ENCODE measurements around the gene MICALL1.

- no peak for TF ChIP-seq ZNF699 (CRISPR knock-in tag; IDR thresholded peaks at IDR 0.05; ENCODE audit: insufficient replicate concordance)
- no peak for TF ChIP-seq YY1 (IDR thresholded peaks at IDR 0.05; ENCODE audit: borderline replicate concordance in 1 of 3, control insufficient read depth in 1 of 3, extremely low read depth in 1 of 3, insufficient read depth in 3 of 3, insufficient read length in 1 of 3, insufficient replicate concordance in 2 of 3, low read depth in 1 of 3, low read length in 2 of 3)
- no peak for TF ChIP-seq ZNF324 (CRISPR knock-in tag; IDR thresholded peaks at IDR 0.05)
- TF ChIP-seq ZMIZ1 (IDR thresholded peaks at IDR 0.05; ENCODE audit: low read depth in 2 of 2, low read length in 2 of 2): no peak
- no peak for TF ChIP-seq ZNF217 (CRISPR knock-in tag; IDR thresholded peaks at IDR 0.05)
- peak in 1 of 2 experiments; percentile 95; a peak in 1 of 4 replicates for TF ChIP-seq SRF (CRISPR knock-in tag; IDR thresholded peaks at IDR 0.05)
- TF ChIP-seq ZNF253 (CRISPR knock-in tag; conservative IDR thresholded peaks at IDR 0.05): no peak
- TF ChIP-seq SMC3 (conservative IDR thresholded peaks at IDR 0.05; ENCODE audit: insufficient read depth, low read depth, low read length): peak; percentile 79
- TF ChIP-seq LARP7 (IDR thresholded peaks at IDR 0.05): no peak
- TF ChIP-seq ZNF121 (CRISPR knock-in tag; conservative IDR thresholded peaks at IDR 0.05): no peak
- no peak for TF ChIP-seq DLX4 (CRISPR knock-in tag; IDR thresholded peaks at IDR 0.05)
- TF ChIP-seq ZNF764 (CRISPR knock-in tag; IDR thresholded peaks at IDR 0.05; ENCODE audit: low read depth): peak; percentile 97
- no peak for TF ChIP-seq POLR2AphosphoS5 (IDR thresholded peaks at IDR 0.05; ENCODE audit: control insufficient read depth, insufficient read depth, low read depth, low read length)
These were observed 27.7 kb downstream of the MICALL1 start for GRCh38 chr22:37933711-37934376.

Data from K562 (cell line).